Right ventricle myocardium superior (tissue), 1 donor: Measurements from ENCODE around the gene RGS9. TPM values are rescaled to one million over a fixed set of nuclear protein-coding genes. Genes with fewer than 3 reads are reported as not detected.
"Not testable (repeated sequence)": the region's sequence is repeated elsewhere in the genome, so short reads cannot be mapped to it uniquely, and the experiment has no call there.

Experiments used
- ATAC-seq: fragments of 200-7000 bp; cut with Tn5 transposase; one replicate; pipeline ENCODE4 v1.9.1; 2020; ENCODE audit warnings: mild to moderate bottlenecking; ENCODE audit not compliant: poor library complexity
- DNase-seq: peaks from one replicate; pipeline ENCODE4 v3.0.0-alpha.2; 2020
- intact Hi-C: fragments of 100-400 bp; cut with DNase I; formaldehyde crosslinking; loops from one replicate; pipeline ENCODE4 v1.11.2; 2022
- total RNA-seq: library from RNA; stranded (reverse); fragmentation: NEBNext Ultra II Directional; extraction: Animal tissue kit (Norgen Biotek cat#: 25700); gene quantifications from one replicate; pipeline ENCODE4 v1.2.1, GENCODE V29; 2021
- donor health status: DM: no; HTN: yes; CAD: no; lungs with severe emphysema.

RGS9 gene
- total RNA-seq, 1 donor from 2014 or later: 2.4 TPM

DNA sequence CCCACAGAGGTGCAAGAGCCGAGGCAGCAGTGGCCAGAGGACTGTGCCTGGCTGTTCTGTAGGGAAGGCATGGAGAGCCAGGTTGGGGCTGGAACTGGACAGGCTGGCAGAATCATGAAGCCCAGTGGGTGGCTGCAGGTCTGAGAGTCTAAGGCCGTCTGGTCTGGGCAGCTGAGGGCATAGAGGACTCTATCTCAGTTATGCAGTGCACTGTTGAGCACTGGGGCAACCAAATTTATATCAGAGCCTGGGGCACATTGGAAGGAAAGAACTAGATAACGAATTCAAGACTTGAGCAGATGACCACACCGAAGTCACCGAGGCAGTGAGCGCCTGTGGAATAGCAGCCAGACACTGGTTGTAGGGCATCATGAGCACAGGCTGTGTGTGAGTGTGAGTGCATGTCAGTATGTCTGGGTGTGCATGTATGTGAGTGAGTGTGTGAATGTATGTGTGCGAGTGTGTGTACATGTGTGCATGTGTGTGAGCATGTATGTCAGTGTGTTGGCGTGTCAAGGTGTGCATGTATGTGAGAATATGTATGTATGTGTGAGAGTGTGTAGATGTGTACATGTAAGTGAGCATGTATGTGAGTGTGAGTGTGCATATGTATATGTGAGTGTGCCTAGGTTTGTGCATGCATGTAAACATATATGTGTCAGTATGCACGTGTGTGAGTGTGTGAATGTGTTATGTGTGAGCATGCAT lies 37.0 kb downstream of the RGS9 start:
- DNase-seq (no peak), ATAC-seq (no peak)
- intact Hi-C loops: no loop called here

DNA sequence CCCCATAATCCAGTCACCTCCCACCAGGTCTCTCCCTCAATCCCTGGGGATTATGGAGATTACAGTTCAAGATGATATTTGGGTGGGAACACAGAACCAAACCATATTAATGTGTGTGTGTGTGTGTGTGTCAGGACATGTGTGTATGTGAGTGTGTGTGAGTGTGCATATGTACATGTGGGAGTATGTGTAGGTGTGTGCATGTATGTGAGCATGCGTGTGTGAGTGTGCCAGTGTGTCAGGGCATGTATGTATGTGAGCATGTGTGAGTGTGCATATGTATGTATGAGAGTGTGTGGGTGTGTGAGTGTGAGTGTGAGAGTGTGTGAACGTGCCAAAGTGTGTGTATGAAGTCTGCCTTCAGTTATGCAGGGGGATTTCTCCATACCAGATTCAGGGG lies 37.8 kb downstream of the RGS9 start:
- no peak for DNase-seq
- intact Hi-C loops: no loop called here
- no peak for ATAC-seq

- DNase-seq: no peak
- no peak for ATAC-seq
- intact Hi-C loops: no loop called here
Observed at GRCh38 chr17:65175952-65176351, 38.8 kb downstream of the RGS9 start.

GRCh38 chr17:65176646-65177409 lies 39.7 kb downstream of the RGS9 start:
- intact Hi-C loops: no loop called here
- ATAC-seq: no peak

GRCh38 chr17:65177901-65178300 lies 40.7 kb downstream of the RGS9 start:
- intact Hi-C loops: no loop called here
- DNase-seq: no peak
- no peak for ATAC-seq

More at GRCh38 chr17:65176646-65177409, 39.7 kb downstream of the RGS9 start:
- no peak for DNase-seq

GRCh38 chr17:65180276-65180675 lies 43.1 kb downstream of the RGS9 start:
- DNase-seq, intact Hi-C loops, ATAC-seq: not testable (repeated sequence)

GRCh38 chr17:65180752-65181236 lies 43.6 kb downstream of the RGS9 start:
- ATAC-seq, intact Hi-C loops: not testable (repeated sequence)

DNA sequence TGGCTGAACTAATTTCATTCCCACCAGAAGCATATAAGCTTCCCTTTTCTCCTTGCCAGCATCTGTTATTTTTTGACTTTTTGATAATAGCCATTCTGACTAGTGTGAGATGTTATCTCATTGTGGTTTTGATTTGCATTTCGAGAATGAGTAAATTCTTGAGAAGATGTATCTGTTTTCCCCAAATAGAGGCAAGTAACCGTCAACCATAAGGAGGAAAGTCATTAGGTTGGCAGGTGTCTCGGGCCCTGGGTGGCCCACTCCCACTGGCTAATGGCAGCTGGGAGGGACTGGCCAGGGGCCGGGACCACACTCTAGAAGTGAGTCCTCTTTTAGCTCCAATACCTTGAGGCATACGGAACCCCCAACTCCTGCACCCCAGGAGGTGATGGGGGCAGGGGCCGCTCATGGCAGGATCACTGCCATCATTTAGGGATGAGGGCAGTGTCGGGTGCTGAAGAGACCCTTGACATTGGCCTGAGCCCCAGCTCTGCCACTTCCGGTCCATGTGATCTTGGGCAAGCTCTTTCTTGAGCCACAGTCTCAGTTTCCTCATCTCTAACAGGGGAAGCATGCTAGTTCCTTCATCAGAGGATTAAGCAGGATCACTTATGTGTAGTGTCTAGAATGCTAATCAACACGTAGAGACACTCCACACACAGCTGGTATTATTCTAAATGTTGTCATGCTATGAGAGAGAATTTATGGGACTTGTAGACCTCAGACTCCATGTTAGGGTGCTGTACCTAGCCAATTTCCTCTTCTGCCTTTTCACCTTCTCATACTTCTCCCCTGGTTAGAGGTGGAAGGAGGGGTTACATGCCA lies 44.3 kb downstream of the RGS9 start:
- no peak for DNase-seq
- no peak for ATAC-seq
- intact Hi-C loops: no loop called here

More at GRCh38 chr17:65180752-65181236, 43.6 kb downstream of the RGS9 start:
- not testable (repeated sequence) for DNase-seq

DNA sequence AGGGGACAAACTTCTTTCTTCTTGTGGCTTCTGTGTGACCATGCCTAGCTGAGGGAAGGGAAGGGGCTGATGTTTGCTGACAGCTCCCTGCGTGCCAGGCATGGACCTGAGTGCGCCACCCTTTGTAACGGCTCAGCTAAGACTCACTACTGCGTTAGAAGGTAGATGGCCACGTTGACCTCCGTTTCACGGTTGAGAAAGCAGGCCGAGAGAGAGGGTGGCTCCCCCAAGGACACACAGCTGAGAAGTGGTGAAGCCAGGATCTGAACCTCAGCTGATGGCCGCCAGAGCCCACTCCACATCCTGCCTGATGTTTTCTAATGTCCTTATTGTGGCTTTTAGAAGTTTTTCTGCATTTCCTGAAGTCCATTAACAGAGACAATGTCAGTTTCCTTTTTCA lies 45.1 kb downstream of the RGS9 start:
- no peak for DNase-seq
- intact Hi-C loops: no loop called here
- ATAC-seq: no peak

- ATAC-seq: no peak
- intact Hi-C loops: no loop called here
- no peak for DNase-seq
Observed at GRCh38 chr17:65183736-65184135, 46.6 kb downstream of the RGS9 start.

DNA sequence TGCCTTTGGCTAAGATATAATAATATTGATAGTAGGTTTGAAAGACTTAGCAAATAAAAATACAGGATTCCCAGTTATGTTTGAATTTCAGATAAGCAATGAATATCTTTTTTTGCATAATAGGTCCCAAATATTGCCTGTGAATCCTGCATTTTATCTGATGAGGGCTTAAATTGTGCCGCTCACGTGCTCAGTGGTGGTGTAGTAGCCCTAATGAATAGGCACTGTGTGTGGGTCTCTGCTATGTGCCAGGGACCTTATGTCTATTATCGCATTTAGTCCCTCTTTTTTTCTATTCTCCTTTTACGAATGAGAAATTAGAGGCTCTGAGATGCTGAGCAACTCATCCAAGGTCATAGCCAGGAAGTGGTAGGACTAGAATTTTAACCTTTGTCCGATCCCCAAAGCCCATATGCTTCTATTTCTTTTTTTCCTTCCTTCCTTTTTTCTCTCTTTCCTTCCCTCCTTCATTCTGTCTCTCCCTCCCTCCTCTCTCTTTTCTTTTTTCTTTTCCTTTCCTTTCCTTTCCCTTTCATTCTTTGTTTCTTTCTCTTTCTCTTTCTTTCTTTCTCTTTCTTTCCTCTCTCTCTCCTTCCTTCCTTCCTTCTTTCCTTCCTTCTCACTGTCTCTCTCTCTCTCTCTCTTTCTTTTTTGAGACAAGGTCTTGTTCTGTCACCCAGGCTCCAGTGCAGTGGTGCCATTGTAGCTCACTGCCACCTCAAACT lies 47.2 kb downstream of the RGS9 start:
- ATAC-seq: no peak
- DNase-seq: no peak

DNA sequence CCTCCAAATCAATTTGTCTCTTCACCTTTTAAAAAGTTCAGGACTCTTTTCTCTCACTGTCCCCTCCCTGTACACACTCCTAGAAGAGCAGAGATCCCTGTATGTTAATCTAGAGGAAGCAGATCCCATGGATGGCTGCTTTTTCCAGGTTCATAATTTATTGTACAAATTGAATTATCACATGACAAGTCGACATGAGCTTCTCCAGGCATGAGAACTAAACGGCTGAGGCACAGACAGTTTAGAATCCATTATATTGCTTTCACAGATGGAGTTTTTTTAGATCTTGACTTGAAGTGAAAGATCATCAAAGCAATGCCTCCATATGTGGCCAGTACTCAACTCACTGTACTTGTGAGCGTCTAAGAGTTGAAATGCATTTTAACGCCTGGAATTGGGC lies 47.9 kb downstream of the RGS9 start:
- ATAC-seq (no peak), DNase-seq (no peak)
- intact Hi-C loops: no loop called here

More for the DNA sequence above, 47.2 kb downstream of the RGS9 start:
- intact Hi-C loops: no loop called here

DNA sequence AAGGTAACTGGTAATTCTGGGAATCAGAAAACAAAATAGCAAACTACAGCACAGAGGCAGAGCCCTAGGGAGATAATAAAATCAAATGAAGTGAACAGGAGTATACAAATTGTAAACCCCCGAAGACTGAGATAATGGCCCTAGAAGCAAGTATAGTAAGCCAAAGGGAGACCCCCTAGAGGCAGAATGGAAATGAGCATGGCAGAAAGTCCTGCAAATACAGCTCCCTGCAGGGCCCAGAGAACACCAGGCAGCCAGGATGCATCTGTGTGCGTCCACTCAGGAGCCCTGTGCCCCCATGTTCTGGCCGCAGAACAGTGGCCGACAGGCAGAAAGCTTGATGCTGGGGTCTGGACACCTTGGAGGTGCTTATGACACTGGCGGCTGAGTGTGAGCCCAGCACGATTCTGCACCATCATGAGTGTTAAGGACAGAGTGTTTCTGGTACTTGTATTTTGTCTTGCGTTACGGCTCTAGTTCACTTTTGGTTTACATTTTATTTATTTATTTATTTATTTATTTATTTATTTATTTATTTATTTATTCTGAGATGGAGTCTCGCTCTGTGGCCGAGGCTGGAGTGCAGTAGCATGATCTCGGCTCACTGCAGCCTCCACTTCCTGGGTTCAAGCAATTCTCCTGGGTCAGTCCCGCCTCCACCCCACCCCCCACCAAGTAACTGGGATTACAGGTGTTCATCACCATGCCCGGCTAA lies 48.7 kb downstream of the RGS9 start:
- no peak for DNase-seq
- intact Hi-C loops: no loop called here

GRCh38 chr17:65190467-65191097 lies 53.4 kb downstream of the RGS9 start:
- no peak for ATAC-seq
- intact Hi-C loops: no loop called here
- DNase-seq: no peak

More for the DNA sequence above, 48.7 kb downstream of the RGS9 start:
- no peak for ATAC-seq

DNA sequence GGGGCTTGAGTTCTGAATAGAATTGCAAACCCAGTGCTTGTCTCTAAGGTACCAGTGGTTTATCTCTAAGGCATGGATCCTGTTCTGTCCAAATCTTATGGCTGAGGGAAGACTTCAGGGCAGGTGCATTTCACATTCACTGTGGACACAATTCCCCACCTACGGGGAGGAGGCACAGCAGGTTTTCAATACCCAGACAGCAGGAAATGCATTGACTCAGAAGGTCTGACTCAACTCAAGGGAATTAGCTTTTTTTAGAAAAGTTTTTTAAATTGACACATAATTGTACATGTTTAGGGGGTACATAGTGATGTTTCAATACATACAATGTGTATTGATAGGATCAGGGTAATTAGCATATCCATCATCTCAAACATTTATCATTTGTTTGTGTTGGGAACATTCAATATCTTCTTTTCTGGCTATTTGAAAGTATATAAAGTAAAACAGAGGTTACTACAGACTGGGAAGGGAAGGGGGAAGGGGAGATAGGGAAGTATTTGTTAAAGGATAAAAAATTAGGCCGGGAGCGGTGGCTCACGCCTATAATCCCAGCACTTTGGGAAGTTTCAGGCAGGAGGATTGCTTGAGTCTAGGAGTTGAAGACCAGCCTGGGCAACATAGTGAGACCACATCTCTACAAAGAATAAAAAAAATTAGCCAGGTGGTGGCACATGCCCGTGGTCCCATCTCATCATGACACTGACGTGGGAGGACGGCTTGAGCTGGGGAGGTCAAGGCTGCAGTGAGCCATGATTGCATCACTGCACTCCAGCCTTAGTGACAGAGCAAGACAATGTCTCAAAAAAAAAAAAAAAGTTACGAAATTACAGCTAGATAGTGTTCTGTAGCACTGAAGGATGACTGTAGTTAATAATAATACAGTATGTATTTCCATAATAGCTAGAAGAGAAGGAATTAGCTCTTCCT lies 54.9 kb downstream of the RGS9 start:
- DNase-seq: no peak
- intact Hi-C loops: no loop called here
- ATAC-seq: no peak

DNA sequence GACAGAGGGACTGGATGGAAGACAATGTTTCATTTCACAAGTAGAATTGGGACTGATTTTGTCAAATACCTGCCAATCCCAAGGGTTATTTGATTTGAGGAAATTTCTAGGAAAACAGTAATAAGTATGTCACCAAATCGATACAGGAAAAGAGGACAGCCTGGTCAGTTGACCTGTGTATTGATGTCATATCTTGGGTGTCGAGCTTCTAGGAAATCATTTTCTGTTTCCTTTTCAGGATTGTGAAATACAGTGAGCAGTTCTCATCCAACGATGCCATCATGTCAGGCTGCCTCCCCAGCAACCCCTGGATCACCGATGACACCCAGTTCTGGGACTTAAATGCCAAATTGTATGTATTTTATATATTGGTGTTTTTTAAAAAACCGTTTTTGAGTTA lies 56.1 kb downstream of the RGS9 start:
- ATAC-seq (no peak), DNase-seq (no peak)
- intact Hi-C loops: no loop called here
